Right cardiac atrium (tissue), 5 donors: ENCODE measurements around the gene PRR5L. TPM values are rescaled to one million over a fixed set of nuclear protein-coding genes. Genes with fewer than 3 reads are reported as not detected.
"Not testable (repeated sequence)": the region's sequence is repeated elsewhere in the genome, so short reads cannot be mapped to it uniquely, and the experiment has no call there.

Experiments used
- ATAC-seq, 2 donors: fragments of 200-7000 bp; cut with Tn5 transposase; one replicate each; pipeline versions ENCODE4 v1.8.0 to v1.9.1; 2020; ENCODE audit warnings: moderate library complexity in 2 of 2, mild to moderate bottlenecking in 1 of 2
- DNase-seq, 3 donors: peaks; one replicate each; pipeline ENCODE4 v3.0.0-alpha.2; 2020
- H3K27ac ChIP-seq: one replicate; pipeline ENCODE4 v1.5.1; 2013; ENCODE audit warnings: mild to moderate bottlenecking, low read length, control low read depth, moderate library complexity
- H3K27me3 ChIP-seq: one replicate; pipeline ENCODE4 v1.6.1; 2013; ENCODE audit not compliant: control insufficient read depth, insufficient read depth
- H3K4me1 ChIP-seq: one replicate; pipeline ENCODE4 v1.6.1; 2013; ENCODE audit warnings: low read length; ENCODE audit not compliant: control insufficient read depth, insufficient read depth
- H3K4me3 ChIP-seq: one replicate; pipeline ENCODE4 v1.5.1; 2013; ENCODE audit warnings: low read length, control low read depth
- H3K9me3 ChIP-seq: one replicate; pipeline ENCODE4 v1.6.1; 2013; ENCODE audit warnings: low read length; ENCODE audit not compliant: control insufficient read depth
- WGBS: extraction: QIAGEN DNeasy Blood & Tissue Kit; methylation state at CpG from one replicate; pipeline ENCODE4 v1.1.7; 2013; 5-methylcytosine and 5-hydroxymethylcytosine counted together
- intact Hi-C, 4 donors: fragments of 100-400 bp; cut with DNase I; formaldehyde crosslinking; loops; one replicate each; pipeline versions ENCODE4 v1.11.0 to v1.14.0; 2022 to 2023
- polyA plus RNA-seq: library from polyadenylated mRNA; stranded (reverse); fragments of 200-250 nt; gene quantifications from one replicate; pipeline ENCODE4 v1.2.3, GENCODE V29; 2013
- total RNA-seq, 4 donors: library from RNA; stranded (reverse); fragmentation: NEBNext Ultra II Directional; extraction: Animal tissue kit (Norgen Biotek cat#: 25700); gene quantifications; one replicate each; pipeline ENCODE4 v1.2.1, GENCODE V29; 2021
- donor health status: healthy with polysubstance abuse.
- donor health status: DM: no; HTN: yes; CAD: no.
- donor health status: DM: no; HTN: no; CAD: no.
- donor health status: DM: no; HTN: yes; CAD: no; lungs with severe emphysema.
- donor health status: DM: yes; HTN: yes; CAD: no.

PRR5L gene
- total and polyA plus RNA-seq, 5 donors = 0.52 to 5.0 (median 2.4) TPM

- Histone ChIP-seq H3K27me3 (no peaks in the 10 kb centered on the region), H3K9me3 (no peaks in the 10 kb centered on the region), H3K27ac (no peak overlapping the region), H3K4me1 (no peaks in the 10 kb centered on the region), H3K4me3 (no peak overlapping the region)
- no peak for DNase-seq
- intact Hi-C loops = loop anchor here in 1 of 4 donors (10.0 kb wide), 1 partner anchor 160 kb away; no protein-coding TSS in a partner anchor
- ATAC-seq = no peak
- 36% methylated on average over 1 of the region's 1 CpG for WGBS
Observed at GRCh38 chr11:36305047-36305446, 9.0 kb downstream of the PRR5L start.

- Histone ChIP-seq H3K27me3 (no peaks in the 10 kb centered on the region), H3K4me3 (no peak overlapping the region), H3K4me1 (no peaks in the 10 kb centered on the region), H3K27ac (no peak overlapping the region), H3K9me3 (no peaks in the 10 kb centered on the region)
- ATAC-seq (no peak), DNase-seq (no peak)
- 45% methylated on average over 3 of the region's 3 CpGs for WGBS
- intact Hi-C loops = loop anchor here in 1 of 4 donors (10.0 kb wide), 1 partner anchor 158 kb away; no protein-coding TSS in a partner anchor
Observed at GRCh38 chr11:36306888-36307287, 10.8 kb downstream of the PRR5L start.

DNA sequence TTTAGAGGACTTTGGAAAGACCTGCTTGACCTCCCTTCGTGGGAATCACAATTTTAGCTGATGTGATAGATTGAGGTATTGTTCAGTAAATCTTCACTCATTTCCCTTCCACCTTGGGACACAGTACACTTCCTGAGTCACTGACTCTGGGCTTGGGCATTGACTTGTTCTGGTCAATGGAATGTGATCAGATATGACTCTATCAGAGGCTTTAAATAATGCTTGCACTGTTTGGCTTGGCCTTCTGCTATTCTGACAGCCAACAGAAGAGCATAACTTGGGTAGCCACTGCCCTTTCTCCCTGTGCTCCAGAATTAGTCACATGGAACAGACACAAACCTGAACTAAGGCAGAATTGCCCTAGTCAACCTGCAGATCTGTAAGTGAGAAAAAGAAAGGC lies 12.5 kb downstream of the PRR5L start:
- DNase-seq = no peak
- WGBS = 53% methylated on average over 1 of the region's 1 CpG
- peak in 1 of 2 donors; percentile 81 for ATAC-seq

DNA sequence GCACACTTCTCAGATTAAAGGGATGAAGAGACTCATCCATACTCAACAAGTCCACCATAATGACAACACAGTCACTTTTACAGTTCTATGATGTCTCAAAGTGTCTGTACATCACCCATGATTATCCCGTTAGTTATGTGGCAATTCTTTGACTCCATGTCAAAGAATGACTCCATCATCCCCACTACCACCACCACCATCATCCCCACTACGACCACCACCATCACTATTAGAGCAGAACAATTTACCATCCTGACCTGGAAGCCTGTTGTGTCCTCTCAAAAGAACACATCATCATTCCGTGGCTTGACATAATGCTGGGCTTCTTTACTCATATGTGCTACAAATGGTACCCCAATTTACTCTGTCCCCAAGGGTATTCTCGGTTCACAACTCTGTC lies 13.7 kb downstream of the PRR5L start:
- no peaks in the 10 kb centered on the region for H3K4me1 ChIP-seq
- no peak for DNase-seq
- intact Hi-C loops = loop anchor here in 1 of 4 donors (10.0 kb wide), 1 partner anchor 155 kb away; no protein-coding TSS in a partner anchor
- H3K27me3 ChIP-seq = no peaks in the 10 kb centered on the region
- H3K9me3 ChIP-seq = no peaks in the 10 kb centered on the region
- no peak overlapping the region for H3K27ac ChIP-seq
- no peak for ATAC-seq
- WGBS = 91% methylated on average over 4 of the region's 4 CpGs
- no peak overlapping the region for H3K4me3 ChIP-seq

More for the DNA sequence above, 12.5 kb downstream of the PRR5L start:
- Histone ChIP-seq H3K27ac (no peak overlapping the region), H3K4me3 (no peak overlapping the region), H3K9me3 (no peaks in the 10 kb centered on the region), H3K27me3 (no peaks in the 10 kb centered on the region), H3K4me1 (no peaks in the 10 kb centered on the region)
- intact Hi-C loops = loop anchor here in 1 of 4 donors (10.0 kb wide), 1 partner anchor 156 kb away; no protein-coding TSS in a partner anchor

DNA sequence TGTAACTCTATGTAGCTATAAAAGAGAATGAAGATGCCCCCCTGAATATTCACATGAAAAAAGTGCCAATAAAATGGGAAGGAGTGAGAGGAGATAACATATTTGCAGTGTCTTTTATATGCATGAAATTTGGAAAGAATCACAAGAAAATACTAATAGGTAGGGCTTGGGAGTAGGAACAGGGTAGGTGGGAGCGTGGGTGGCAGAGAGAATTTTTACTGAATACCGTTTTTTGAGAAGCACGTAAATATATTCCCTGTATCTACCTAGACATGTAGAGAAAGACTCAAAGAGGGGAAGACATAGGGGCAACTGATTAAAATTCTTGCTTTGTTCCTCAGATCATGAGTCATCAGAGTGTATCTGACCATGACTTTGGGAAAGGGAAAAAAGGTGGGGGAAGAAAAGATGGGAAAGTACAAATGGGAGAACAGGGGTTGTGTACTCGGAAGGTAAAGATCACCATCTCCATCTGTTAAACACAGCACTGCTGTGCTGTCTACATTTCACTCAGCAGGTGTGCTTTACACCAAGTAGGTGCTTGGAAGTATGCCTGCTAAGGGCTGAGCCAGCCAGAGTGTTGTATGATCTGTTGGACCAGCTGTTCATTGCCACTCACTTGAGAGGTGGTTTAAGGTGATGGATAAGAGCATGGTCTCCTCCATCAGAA lies 16.0 kb downstream of the PRR5L start:
- Histone ChIP-seq H3K27me3 (no peaks in the 10 kb centered on the region), H3K27ac (no peak overlapping the region), H3K4me1 (no peaks in the 10 kb centered on the region), H3K4me3 (no peak overlapping the region), H3K9me3 (no peaks in the 10 kb centered on the region)
- 89% methylated on average over 4 of the region's 4 CpGs for WGBS
- intact Hi-C loops = no loop called here
- ATAC-seq (no peak), DNase-seq (no peak)

- Histone ChIP-seq H3K27ac (no peak overlapping the region), H3K4me1 (no peaks in the 10 kb centered on the region), H3K9me3 (no peaks in the 10 kb centered on the region), H3K27me3 (no peaks in the 10 kb centered on the region), H3K4me3 (no peak overlapping the region)
- ATAC-seq (no peak), DNase-seq (no peak)
- WGBS = 66% methylated on average over 6 of the region's 6 CpGs
- intact Hi-C loops = no loop called here
Observed at GRCh38 chr11:36312611-36313472, 16.8 kb downstream of the PRR5L start.

DNA sequence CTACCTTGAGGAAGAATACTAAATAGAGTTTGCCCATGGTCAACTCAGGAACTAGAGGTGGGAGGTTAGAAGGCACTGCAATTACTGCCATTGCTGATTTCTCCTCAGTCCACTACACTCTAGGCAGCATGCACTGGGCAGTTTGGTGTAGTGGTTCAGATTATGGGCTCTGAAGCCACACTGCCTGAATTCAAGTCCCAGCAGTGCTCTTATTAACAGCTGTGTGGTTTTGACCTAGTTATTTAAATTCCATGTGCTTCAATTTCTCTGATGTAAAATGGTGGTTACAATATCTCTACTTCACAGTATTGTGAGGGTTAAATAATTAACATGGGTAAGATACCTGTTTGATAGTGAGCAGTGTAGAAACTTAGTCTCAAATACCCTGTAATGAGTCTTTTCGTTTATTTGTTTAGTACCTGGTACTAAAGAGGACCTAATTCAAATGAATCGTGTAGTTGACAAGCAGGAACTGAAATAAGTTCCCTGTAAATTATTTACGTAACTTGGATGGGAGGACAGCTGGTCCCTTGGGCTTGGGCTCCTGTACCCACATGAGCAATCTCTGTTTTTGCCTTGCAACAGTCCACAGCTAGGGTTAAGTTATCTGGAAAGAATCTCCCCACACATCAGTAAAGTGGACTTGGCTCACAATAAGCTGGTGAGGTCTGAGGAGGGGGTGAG lies 17.8 kb downstream of the PRR5L start:
- intact Hi-C loops = no loop called here
- ATAC-seq = no peak
- DNase-seq = no peak
- Histone ChIP-seq H3K27me3 (no peaks in the 10 kb centered on the region), H3K4me3 (no peak overlapping the region), H3K4me1 (no peaks in the 10 kb centered on the region), H3K9me3 (no peaks in the 10 kb centered on the region), H3K27ac (no peak overlapping the region)
- 72% methylated on average over 3 of the region's 3 CpGs for WGBS

DNA sequence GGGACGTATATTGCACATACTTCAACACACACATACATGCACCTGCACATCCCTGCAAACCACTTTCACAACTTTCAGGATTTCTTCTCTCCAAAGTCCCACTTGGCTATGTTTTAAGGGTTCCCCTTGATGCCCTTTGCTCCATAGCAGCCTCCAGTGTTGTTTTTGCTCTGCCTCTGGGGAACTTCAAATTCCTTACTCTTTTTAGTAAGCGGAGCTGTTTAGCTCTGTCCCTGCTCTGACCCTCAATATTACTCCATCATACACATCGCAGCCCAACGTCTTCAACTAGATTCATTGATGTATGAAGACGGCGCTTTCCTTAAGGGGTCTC lies 18.3 kb downstream of the PRR5L start:
- Histone ChIP-seq H3K27ac (no peak overlapping the region), H3K4me3 (no peak overlapping the region), H3K9me3 (no peaks in the 10 kb centered on the region), H3K4me1 (no peaks in the 10 kb centered on the region), H3K27me3 (no peaks in the 10 kb centered on the region)
- WGBS = 63% methylated on average over 6 of the region's 6 CpGs
- no peak for DNase-seq
- intact Hi-C loops = no loop called here
- no peak for ATAC-seq

DNA sequence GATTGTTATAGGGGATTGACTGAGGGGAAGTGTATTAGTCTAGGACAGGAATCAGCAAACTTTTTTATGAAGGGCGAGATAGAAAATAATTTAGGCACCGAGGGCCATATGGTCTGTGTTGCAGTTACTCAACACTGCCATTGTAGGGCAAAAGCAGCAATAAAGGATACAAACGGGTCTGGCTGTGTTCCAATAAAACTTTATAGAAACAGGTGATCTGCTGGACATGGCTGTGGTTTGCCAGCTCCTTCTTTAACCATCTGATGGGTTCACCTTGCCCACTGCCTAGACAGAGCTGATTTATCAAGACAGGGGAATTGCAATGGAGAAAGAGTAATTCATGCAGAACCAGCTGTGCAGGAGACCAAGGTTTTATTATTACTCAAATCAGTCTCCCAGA lies 20.0 kb downstream of the PRR5L start:
- no peak for ATAC-seq
- intact Hi-C loops = no loop called here
- Histone ChIP-seq H3K27me3 (no peaks in the 10 kb centered on the region), H3K9me3 (no peaks in the 10 kb centered on the region), H3K27ac (no peak overlapping the region), H3K4me3 (no peak overlapping the region), H3K4me1 (no peaks in the 10 kb centered on the region)
- 71% methylated on average over 3 of the region's 3 CpGs for WGBS
- no peak for DNase-seq

DNA sequence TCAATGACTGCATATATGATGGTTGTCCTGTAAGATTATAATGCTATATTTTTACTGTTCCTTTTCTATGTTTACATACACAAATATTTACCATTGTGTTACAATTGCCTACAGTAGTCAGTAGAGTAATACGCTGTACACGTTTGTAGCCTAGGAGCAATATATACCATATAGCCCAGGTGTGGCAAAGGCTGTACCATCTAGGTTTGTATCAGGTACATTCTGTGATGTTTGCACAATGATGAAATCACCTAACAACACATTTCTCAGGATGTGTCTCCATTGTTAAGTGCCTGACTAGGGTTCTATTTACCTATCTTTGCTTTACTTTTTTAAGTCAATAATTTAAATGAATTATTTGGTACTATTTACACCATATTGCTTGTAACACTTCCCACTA lies 21.9 kb downstream of the PRR5L start:
- Histone ChIP-seq H3K27me3 (no peaks in the 10 kb centered on the region), H3K4me1 (no peaks in the 10 kb centered on the region), H3K27ac (no peak overlapping the region), H3K4me3 (no peak overlapping the region), H3K9me3 (no peaks in the 10 kb centered on the region)
- intact Hi-C loops = no loop called here
- no peak for ATAC-seq
- 43% methylated on average over 2 of the region's 2 CpGs for WGBS
- DNase-seq = no peak

GRCh38 chr11:36324956-36325355 lies 28.9 kb downstream of the PRR5L start:
- H3K4me1 ChIP-seq, intact Hi-C loops, H3K27ac ChIP-seq, H3K4me3 ChIP-seq, ATAC-seq, H3K9me3 ChIP-seq, H3K27me3 ChIP-seq: not testable (repeated sequence)
- peak in 1 of 3 donors; percentile 36 for DNase-seq
- 94% methylated on average over 15 of the region's 15 CpGs for WGBS
